RWPE1 (cell line): ENCODE results near the gene CHAF1A.

Experiments used
- CTCF ChIA-PET: fragments of 350-600 bp; sonication (Branson Sonifier 250); formaldehyde crosslinking; extraction: SDS; loops from one replicate; lab custom pipeline; 2021; lab: Yijun Ruan, JAX
- POLR2A ChIA-PET: fragments of 400-600 bp; formaldehyde crosslinking; extraction: SDS; loops from one replicate; lab custom pipeline; 2020; ENCODE audit warnings: antibody characterized with exemption; ENCODE audit not compliant: low non-redundant PET; lab: Yijun Ruan, JAX
- DNase-seq: peaks from one replicate; pipeline ENCODE4 v3.0.0; 2012; ENCODE audit warnings: low spot score
- H3K27ac ChIP-seq: fragments of 450-650 bp; 2 replicates; pipeline ENCODE4 v1.5.1; 2017
- CTCF ChIP-seq: fragments of 450-650 bp; conservative IDR thresholded peaks from 2 replicates; pipeline ENCODE4 v1.5.1; 2017; ENCODE audit warnings: low read depth, mild to moderate bottlenecking

The CHAF1A gene

DNA sequence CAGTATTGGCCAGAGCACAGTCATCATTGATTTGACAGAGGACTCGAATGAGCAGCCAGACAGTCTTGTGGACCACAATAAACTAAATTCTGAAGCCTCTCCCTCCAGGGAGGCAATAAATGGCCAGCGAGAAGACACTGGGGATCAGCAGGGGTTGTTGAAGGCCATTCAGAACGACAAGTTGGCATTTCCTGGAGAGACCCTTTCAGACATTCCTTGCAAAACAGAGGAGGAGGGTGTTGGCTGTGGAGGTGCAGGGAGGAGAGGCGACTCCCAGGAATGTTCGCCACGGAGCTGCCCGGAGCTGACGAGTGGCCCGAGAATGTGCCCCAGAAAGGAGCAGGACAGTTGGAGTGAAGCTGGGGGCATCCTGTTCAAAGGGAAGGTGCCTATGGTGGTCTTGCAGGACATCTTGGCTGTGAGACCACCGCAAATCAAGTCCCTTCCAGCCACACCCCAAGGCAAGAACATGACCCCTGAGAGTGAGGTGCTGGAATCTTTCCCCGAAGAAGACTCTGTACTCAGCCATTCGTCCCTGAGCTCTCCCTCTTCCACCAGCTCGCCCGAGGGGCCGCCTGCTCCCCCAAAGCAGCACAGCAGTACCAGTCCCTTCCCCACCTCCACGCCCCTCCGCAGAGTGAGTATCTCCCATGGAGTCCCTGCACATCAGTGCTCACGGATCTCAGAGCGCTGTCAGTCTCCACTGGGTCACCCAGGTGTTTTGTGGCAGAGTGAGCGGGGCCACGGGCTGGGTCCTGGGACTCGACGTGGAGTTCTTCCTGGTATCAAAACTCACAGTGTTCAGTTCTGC is 6.9 kb downstream of the CHAF1A start:
- DNase-seq = no peak
- ChIA-PET CTCF (interaction anchor here (0.7 kb wide), 1 partner anchor 170 kb away, joined by 4 read pairs; no protein-coding TSS in a partner anchor), POLR2A (no interaction called here)
- H3K27ac ChIP-seq = 0 out of 2 replicates have a peak overlapping the region, but pooled peaks have one; percentile 8
- no peak for TF ChIP-seq CTCF

DNA sequence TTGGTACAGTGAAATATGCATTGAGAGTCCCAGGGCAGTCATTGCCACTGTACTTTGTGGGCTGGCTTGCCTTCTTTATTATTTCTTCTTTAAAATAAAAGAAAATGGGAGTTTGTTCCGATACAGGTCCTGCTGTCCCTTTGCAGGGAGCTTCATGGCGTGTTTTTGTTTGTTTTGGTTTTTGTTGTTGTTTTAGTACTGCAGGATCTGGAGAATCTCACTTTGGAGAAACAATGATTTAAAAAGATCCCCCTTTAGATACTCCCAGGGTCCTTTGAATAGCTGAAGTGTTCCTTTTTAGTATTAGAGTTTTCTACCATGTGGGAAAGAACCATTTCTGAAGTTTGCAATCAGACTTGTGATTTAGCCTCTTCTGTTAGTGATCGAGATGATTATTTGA is 11.1 kb downstream of the CHAF1A start:
- no peak for TF ChIP-seq CTCF
- H3K27ac ChIP-seq = peak overlapping the region; percentile 32; the same call in 1 of the 2 replicates
- CTCF ChIA-PET = no interaction called here
- POLR2A ChIA-PET = no interaction called here
- no peak for DNase-seq

DNA sequence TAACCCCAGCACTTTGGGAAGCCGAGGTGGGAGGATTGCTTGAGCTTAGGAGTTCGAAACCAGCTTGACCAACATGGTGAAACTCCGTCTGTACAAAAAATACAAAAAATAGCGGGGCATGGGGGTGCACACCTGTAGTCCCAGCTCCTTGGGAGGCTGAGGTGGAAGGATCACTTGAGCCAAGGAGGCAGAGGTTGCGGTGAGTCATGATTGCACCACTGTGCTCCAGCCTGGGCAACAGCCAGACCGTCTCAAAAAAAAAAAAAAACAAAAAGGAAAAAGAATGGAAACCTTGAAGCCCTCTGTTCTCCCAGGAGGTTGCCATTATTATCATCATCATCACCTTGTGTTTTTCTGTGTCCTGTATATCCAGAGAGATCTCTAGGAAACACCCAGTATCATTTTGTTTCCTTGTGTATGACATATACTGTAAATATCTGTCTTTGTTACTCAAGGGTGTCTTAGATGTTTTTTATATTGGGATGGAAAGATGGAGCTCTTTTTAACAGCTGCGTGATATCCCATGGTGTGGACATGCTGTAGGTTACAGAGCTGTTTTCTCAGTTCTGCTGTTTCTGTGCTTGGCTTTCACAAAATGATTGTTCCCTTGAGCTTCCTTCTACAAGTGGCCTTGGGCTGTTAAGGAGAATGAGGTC is 11.8 kb downstream of the CHAF1A start:
- H3K27ac ChIP-seq = no peak overlapping the region; the same call in 1 of the 2 replicates
- no peak for DNase-seq
- no peak for TF ChIP-seq CTCF
- POLR2A ChIA-PET = no interaction called here
- CTCF ChIA-PET = interaction anchor here (1.1 kb wide), 1 partner anchor 14 kb away, joined by 4 read pairs; the partner anchor contains the start of gene SH3GL1

DNA sequence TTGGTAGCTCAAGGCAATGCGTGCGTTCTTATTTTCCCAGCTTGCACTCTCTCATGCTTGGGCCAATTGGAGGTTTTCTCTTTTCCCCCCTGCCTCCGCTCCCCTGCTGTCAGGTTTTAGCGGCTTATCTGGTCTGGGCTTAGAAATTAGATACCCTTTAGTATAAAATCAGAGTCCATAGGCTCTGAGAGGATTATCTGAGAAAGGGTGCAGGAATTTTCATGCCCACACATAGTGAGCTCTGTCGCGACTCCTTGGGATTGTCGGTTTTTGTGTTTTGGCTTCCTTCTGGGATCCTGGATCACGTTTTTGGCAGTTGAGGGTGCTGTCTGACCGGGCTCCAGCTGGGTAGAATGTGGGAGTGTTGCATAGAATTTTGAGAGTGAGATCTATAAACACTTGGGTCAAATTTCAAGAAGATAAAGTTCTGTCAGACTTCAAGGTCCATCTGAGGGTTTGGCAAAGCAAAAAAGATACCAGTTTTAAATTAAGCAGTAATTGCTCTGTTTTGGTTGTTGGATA is 12.4 kb downstream of the CHAF1A start:
- DNase-seq = no peak
- peak overlapping the region; percentile 46 for H3K27ac ChIP-seq
- TF ChIP-seq CTCF = no peak
- ChIA-PET POLR2A (no interaction called here), CTCF (interaction anchor here (0.6 to 1.1 kb wide), 2 partner anchors 15 to 220 kb away, joined by 3 to 4 read pairs; partner anchors contain the start of gene SH3GL1)

DNA sequence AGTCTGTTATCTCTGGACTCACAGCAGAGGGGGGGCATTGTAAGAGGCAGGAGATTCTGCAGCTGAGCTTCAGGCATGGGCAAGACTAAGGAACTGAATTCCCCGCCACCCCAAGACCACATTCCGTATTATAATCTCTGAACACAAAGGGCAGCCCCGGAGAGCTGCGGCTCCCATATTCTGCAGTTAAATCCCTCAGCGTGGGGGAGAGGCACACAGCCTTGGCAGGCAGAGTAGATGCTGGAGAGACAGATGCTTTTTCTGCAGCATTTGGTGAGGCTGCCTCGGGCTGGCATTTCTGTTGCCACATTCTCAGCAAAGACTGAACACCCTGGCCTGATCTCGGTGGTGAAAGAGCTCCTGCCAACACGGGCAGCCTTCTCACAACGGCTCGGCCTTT is 12.9 kb downstream of the CHAF1A start:
- DNase-seq = no peak
- CTCF ChIA-PET = interaction anchor here (0.6 kb wide), 1 partner anchor 220 kb away, joined by 3 read pairs; no protein-coding TSS in a partner anchor
- TF ChIP-seq CTCF = no peak
- H3K27ac ChIP-seq = peak overlapping the region; percentile 46
- POLR2A ChIA-PET = no interaction called here

GRCh38 chr19:4416268-4416667 is 13.8 kb downstream of the CHAF1A start:
- TF ChIP-seq CTCF = no peak
- peak overlapping the region; percentile 45 for H3K27ac ChIP-seq
- DNase-seq = no peak
- ChIA-PET CTCF (no interaction called here), POLR2A (no interaction called here)
